SK-N-SH (cell line): Measurements from ENCODE around the gene LLGL2.

Source experiments
- CHD2 ChIP-seq: fragments of 150-350 bp; IDR thresholded peaks from 2 replicates; pipeline ENCODE4 v1.6.1; 2018; ENCODE audit warnings: low read length; ENCODE audit not compliant: partially characterized antibody
- CTCF ChIP-seq: fragments of 200-600 bp; sonication (generic); IDR thresholded peaks from 2 replicates; pipeline ENCODE4 v1.6.1; 2017; ENCODE audit warnings: antibody characterized with exemption, mild to moderate bottlenecking, moderate library complexity
- ELF1 ChIP-seq: IDR thresholded peaks from 2 replicates; pipeline ENCODE4 v1.4.0; 2012
- EP300 ChIP-seq, 2 experiments: IDR thresholded peaks; 2 replicates each; pipeline versions ENCODE4 v1.4.0 to v1.6.1; 2012; ENCODE audit warnings: borderline replicate concordance in 1 of 2, low read depth in 1 of 2, low read length in 1 of 2
- FOSL2 ChIP-seq: IDR thresholded peaks from 2 replicates; pipeline ENCODE4 v1.4.0; 2012; ENCODE audit warnings: low read depth, mild to moderate bottlenecking, moderate library complexity, borderline replicate concordance
- NFIC ChIP-seq: IDR thresholded peaks from 2 replicates; pipeline ENCODE4 v1.4.0; 2012; ENCODE audit warnings: borderline replicate concordance
- RAD21 ChIP-seq: IDR thresholded peaks from 2 replicates; pipeline ENCODE4 v1.6.1; 2012; ENCODE audit warnings: mild to moderate bottlenecking, low read length
- RCOR1 ChIP-seq: fragments of 150-350 bp; IDR thresholded peaks from 2 replicates; pipeline ENCODE4 v1.6.1; 2017; ENCODE audit warnings: antibody characterized with exemption, low read length
- TAF1 ChIP-seq: IDR thresholded peaks from 2 replicates; pipeline ENCODE4 v1.6.1; 2012; ENCODE audit warnings: low read depth, mild to moderate bottlenecking, low read length, moderate library complexity, borderline replicate concordance
- ZBTB33 ChIP-seq: IDR thresholded peaks from 2 replicates; pipeline ENCODE4 v1.4.0; 2012; ENCODE audit warnings: low read depth, borderline replicate concordance

- TF ChIP-seq EP300 (IDR thresholded peaks at IDR 0.05; ENCODE audit: borderline replicate concordance in 1 of 2, low read depth in 1 of 2, low read length in 1 of 2): no peak
- no peak for TF ChIP-seq CTCF
- TF ChIP-seq ELF1: no peak
- no peak for TF ChIP-seq CHD2
- no peak for TF ChIP-seq NFIC
- no peak for TF ChIP-seq TAF1
- no peak for TF ChIP-seq FOSL2
- TF ChIP-seq RAD21: no peak
- TF ChIP-seq ZBTB33: no peak
- TF ChIP-seq RCOR1: no peak
Observed at GRCh38 chr17:75615301-75615700, 89.8 kb downstream of the LLGL2 start.
